T47D (cell line): ENCODE data around the gene SPANXB1.
"Not testable (repeated sequence)": the region's sequence is repeated elsewhere in the genome, so short reads cannot be mapped to it uniquely, and the experiment has no call there.

ENCODE experiments used
- DNase-seq, 2 experiments: peaks; one replicate each; pipeline versions ENCODE4 v3.0.0 to v3.0.0-alpha.2; 2011 to 2012; ENCODE audit warnings: low read depth in 1 of 2, low spot score in 1 of 2
- JUND ChIP-seq: IDR thresholded peaks from 2 replicates; pipeline ENCODE4 v1.6.1; 2012; ENCODE audit warnings: low read depth
- in situ Hi-C: cut with HindIII; loops from 2 replicates; pipeline ENCODE4 v1.10.0; 2016; ENCODE audit warnings: low sequenced_read_pairs, low pct_unique_long_range_greater_than_20kb

Gene SPANXB1, protein sequence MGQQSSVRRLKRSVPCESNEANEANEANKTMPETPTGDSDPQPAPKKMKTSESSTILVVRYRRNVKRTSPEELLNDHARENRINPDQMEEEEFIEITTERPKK

GRCh38 chrX:141002568-141002967 lies at the start of gene SPANXB1:
SPANXB1 (plus strand) TSS chrX:141002594; CDS start chrX:141002694, 100 bp downstream.
- DNase-seq, in situ Hi-C loops: not testable (repeated sequence)

DNA sequence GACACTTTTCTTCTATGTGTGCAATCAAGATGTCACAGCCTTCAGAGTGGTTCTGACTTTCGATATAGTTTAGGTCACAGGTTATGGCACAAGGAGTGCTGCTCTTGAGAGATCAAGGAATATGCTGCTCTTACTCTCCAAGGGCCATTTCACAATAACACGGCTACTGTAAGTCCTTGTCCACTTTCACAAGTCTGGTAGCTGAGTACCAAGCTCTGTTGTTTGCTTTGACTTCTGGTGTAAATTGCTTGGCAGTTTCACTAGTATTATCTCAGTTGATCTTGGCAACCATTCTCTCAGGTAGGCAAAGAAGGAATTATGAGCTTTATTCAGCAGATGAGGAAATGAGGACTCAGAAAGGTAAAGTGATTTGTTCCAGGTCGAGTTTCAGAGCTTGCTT lies 35.4 kb upstream of the SPANXB1 start:
- no peak for TF ChIP-seq JUND
- in situ Hi-C loops = no loop called here
- DNase-seq = peak in 1 of 2 experiments; percentile 60

DNA sequence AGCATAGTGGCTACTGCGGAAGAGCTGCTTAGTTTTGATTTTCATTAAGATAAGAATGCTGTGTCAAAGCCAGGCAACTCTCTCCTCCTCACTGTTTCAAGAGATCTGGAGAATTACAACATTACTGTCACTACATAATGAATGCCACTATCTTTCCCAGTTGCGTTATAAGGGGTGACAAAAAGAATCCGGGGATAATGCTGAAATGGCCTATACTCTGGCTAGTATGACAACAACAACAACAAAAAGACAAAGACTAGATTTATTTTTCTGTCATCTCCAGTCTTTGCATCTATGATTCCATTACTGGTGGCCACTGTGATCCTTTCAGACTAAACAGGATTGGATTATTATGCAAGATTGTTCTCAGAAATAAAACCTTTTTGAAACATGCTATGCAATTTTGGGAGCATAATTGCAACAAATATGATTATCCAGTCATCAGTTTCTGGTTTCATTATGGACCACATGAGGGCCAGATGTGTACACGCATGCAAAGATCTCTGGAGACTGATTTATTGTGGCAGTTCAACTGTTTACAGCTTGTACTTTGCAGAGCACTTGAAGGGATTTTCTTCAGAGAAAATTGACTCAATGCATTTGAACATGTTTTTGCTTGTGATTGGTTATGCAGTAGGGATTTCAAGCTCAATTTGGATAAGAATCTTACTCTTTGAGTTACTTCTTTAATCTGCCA lies 31.1 kb upstream of the SPANXB1 start:
- no peak for TF ChIP-seq JUND
- DNase-seq = no peak
- in situ Hi-C loops = no loop called here

- no peak for DNase-seq
- TF ChIP-seq JUND = no peak
- in situ Hi-C loops = no loop called here
Measured at GRCh38 chrX:140975472-140975871, 26.9 kb upstream of the SPANXB1 start.

- no peak for DNase-seq
- TF ChIP-seq JUND = no peak
- in situ Hi-C loops = no loop called here
Measured at GRCh38 chrX:140980271-140980670, 22.1 kb upstream of the SPANXB1 start.

- TF ChIP-seq JUND = no peak
- in situ Hi-C loops = no loop called here
- DNase-seq = no peak
Measured at GRCh38 chrX:140983730-140984129, 18.7 kb upstream of the SPANXB1 start.

DNA sequence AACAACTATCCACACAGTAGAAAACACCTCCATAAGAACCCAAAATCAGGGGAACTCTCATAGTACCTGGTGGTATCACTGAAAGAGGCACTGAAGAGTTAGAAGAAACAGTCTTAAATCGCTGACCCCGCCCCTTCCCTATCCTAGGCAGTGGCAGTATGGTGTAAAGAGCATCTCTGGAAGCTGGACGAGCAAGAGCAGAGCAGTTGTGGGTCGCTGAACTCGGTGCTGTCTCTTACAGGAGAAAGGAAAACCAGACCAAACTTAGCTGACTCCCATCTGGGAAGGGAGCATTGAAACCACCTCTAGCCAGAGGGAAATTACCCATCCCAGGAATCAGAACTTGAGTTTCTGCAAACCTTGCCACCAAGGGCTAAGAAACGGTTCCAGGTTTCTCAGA lies 2.8 kb downstream of the SPANXB1 start:
- in situ Hi-C loops, DNase-seq: not testable (repeated sequence)

GRCh38 chrX:141044246-141044645 lies 41.9 kb downstream of the SPANXB1 start:
- DNase-seq, in situ Hi-C loops: not testable (repeated sequence)

DNA sequence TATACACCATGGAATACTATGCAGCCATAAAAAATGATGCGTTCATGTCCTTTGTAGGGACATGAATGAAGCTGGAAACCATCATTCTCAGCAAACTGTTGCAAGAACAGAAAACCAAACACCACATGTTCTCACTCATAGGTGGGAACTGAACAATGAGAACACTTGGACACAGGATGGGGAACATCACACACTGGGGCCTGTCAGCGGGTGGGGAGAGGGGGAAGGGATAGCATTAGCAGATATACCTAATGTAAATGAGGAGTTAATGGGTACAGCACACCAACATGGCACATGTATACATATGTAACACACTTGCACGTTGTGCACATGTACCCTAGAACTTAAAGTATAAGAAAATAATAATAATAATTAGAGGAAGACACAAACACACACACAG lies 47.5 kb downstream of the SPANXB1 start:
- in situ Hi-C loops, DNase-seq: not testable (repeated sequence)

GRCh38 chrX:141052098-141052497 lies 49.7 kb downstream of the SPANXB1 start:
- in situ Hi-C loops = not testable (repeated sequence)
- DNase-seq = peak in 1 of 2 experiments; percentile 69
